Lower leg skin (tissue), 3 donors: ENCODE measurements around the gene DPH6.

Source experiments
- POLR2A ChIP-seq, 2 donors: fragments of 450-650 bp; IDR thresholded peaks; one replicate each; pipeline ENCODE4 v1.6.1; 2016 to 2017; ENCODE audit warnings: antibody characterized with exemption in 2 of 2, mild to moderate bottlenecking in 1 of 2, moderate library complexity in 1 of 2
- TF ChIP-seq, protein P1 (sequence below), 3 donors: fragments of 450-650 bp; IDR thresholded peaks; one replicate each; pipeline ENCODE4 v1.5.1; 2016; ENCODE audit warnings: antibody characterized with exemption in 3 of 3, mild to moderate bottlenecking in 3 of 3, moderate library complexity in 2 of 3

DNA sequence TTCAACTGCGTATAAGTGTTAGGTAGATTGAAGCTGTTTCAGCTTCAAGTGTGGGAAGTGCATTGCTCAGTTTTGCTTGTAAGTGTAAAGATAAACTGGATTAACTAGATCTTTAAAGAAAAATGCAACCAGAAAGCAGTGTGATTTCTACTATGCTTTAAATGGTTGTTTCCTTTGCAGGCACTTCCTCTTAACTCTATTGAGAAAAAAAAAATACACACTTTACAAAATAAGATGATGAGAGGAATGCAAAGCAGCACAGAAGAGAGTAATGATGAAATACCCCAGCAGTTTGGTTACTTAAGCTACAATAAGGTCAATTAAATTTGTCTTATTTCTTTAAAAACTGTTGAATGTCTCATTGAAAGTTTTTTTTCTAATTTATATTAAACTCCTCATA, 40.8 kb downstream of the DPH6 start:
- TF ChIP-seq, protein P1, sequence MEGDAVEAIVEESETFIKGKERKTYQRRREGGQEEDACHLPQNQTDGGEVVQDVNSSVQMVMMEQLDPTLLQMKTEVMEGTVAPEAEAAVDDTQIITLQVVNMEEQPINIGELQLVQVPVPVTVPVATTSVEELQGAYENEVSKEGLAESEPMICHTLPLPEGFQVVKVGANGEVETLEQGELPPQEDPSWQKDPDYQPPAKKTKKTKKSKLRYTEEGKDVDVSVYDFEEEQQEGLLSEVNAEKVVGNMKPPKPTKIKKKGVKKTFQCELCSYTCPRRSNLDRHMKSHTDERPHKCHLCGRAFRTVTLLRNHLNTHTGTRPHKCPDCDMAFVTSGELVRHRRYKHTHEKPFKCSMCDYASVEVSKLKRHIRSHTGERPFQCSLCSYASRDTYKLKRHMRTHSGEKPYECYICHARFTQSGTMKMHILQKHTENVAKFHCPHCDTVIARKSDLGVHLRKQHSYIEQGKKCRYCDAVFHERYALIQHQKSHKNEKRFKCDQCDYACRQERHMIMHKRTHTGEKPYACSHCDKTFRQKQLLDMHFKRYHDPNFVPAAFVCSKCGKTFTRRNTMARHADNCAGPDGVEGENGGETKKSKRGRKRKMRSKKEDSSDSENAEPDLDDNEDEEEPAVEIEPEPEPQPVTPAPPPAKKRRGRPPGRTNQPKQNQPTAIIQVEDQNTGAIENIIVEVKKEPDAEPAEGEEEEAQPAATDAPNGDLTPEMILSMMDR (IDR thresholded peaks at IDR 0.05) = no peak
- TF ChIP-seq POLR2A (IDR thresholded peaks at IDR 0.05) = no peak
